DOHH2 (cell line): ENCODE measurements around the gene FIGN.

ENCODE experiments used
- H3F3A ChIP-seq: fragments of 200-600 bp; sonication (generic), shearing (Covaris generic); 2 replicates; pipeline ENCODE4 v1.6.0; 2016; ENCODE audit warnings: antibody characterized with exemption, mild to moderate bottlenecking; ENCODE audit not compliant: control insufficient read depth, insufficient read depth
- H3K27ac ChIP-seq: fragments of 200-600 bp; sonication (generic); 2 replicates; pipeline ENCODE4 v1.5.1; 2014; ENCODE audit warnings: low read depth, mild to moderate bottlenecking, low read length, moderate library complexity
- H3K27me3 ChIP-seq: fragments of 200-600 bp; sonication (generic); 2 replicates; pipeline ENCODE4 v1.6.1; 2014; ENCODE audit warnings: mild to moderate bottlenecking, low read length, mixed read lengths; ENCODE audit not compliant: control insufficient read depth
- H3K36me3 ChIP-seq: fragments of 200-600 bp; sonication (generic); 2 replicates; pipeline ENCODE4 v1.6.1; 2014; ENCODE audit warnings: mild to moderate bottlenecking, low read length, moderate library complexity, mixed read lengths; ENCODE audit not compliant: control insufficient read depth
- H3K4me1 ChIP-seq: fragments of 200-600 bp; sonication (generic); 2 replicates; pipeline ENCODE4 v1.6.1; 2014; ENCODE audit warnings: mild to moderate bottlenecking, low read length, mixed read lengths; ENCODE audit not compliant: control insufficient read depth
- H3K4me2 ChIP-seq: fragments of 200-600 bp; sonication (generic); 2 replicates; pipeline ENCODE4 v1.6.0; 2014; ENCODE audit warnings: mild to moderate bottlenecking, low read length, moderate library complexity
- H3K4me3 ChIP-seq: fragments of 200-600 bp; sonication (generic); 2 replicates; pipeline ENCODE4 v1.5.1; 2014; ENCODE audit warnings: mild to moderate bottlenecking, low read length, mixed read lengths
- H3K79me2 ChIP-seq: fragments of 200-600 bp; sonication (generic); 2 replicates; pipeline ENCODE4 v1.6.1; 2014; ENCODE audit warnings: mild to moderate bottlenecking, low read length, mixed read lengths; ENCODE audit not compliant: control insufficient read depth
- H3K9me2 ChIP-seq: fragments of 200-600 bp; sonication (generic); replicated peaks from 2 replicates; pipeline ENCODE4 v1.6.1; 2014; ENCODE audit warnings: mild to moderate bottlenecking, low read length, mixed read lengths; ENCODE audit not compliant: control insufficient read depth
- H3K9me3 ChIP-seq: fragments of 200-600 bp; sonication (generic); 2 replicates; pipeline ENCODE4 v1.6.1; 2014; ENCODE audit warnings: antibody characterized with exemption, low read length, mixed read lengths; ENCODE audit not compliant: control insufficient read depth, insufficient read depth
- H4K20me1 ChIP-seq: fragments of 200-600 bp; sonication (generic); 2 replicates; pipeline ENCODE4 v1.6.0; 2014; ENCODE audit warnings: low read depth, mild to moderate bottlenecking, antibody characterized with exemption, low read length, moderate library complexity; ENCODE audit not compliant: control insufficient read depth, insufficient read depth
- EZH2phosphoT487 ChIP-seq: fragments of 200-600 bp; sonication (generic); IDR thresholded peaks from 2 replicates; pipeline ENCODE4 v1.6.1; 2017; ENCODE audit warnings: borderline replicate concordance, mild to moderate bottlenecking, antibody characterized with exemption, low read length, moderate library complexity, mixed read lengths
- TF ChIP-seq, protein P1 (sequence below): fragments of 200-600 bp; sonication (generic); IDR thresholded peaks from one replicate; pipeline ENCODE4 v1.5.1; 2014; ENCODE audit warnings: antibody characterized with exemption, mild to moderate bottlenecking, low read depth, low read length; ENCODE audit not compliant: poor library complexity, severe bottlenecking

FIGN gene

GRCh38 chr2:163571423-163572102 lies 164.2 kb downstream of the FIGN start:
- Histone ChIP-seq H3K4me1 (no peaks in the 10 kb centered on the region), H3K27me3 (no peaks in the 10 kb centered on the region), H3K36me3 (no peaks in the 10 kb centered on the region), H3K9me2 (no peaks in the 10 kb centered on the region), H3K79me2 (no peaks in the 10 kb centered on the region), H3K9me3 (no peaks in the 10 kb centered on the region), H3K4me3 (no peak overlapping the region), H3K27ac (no peak overlapping the region), H4K20me1 (no peaks in the 10 kb centered on the region), H3F3A (no peaks in the 10 kb centered on the region), H3K4me2 (no peak overlapping the region)
- no peak for TF ChIP-seq EZH2phosphoT487

GRCh38 chr2:163570391-163570790 lies 165.4 kb downstream of the FIGN start:
- TF ChIP-seq, protein P1, sequence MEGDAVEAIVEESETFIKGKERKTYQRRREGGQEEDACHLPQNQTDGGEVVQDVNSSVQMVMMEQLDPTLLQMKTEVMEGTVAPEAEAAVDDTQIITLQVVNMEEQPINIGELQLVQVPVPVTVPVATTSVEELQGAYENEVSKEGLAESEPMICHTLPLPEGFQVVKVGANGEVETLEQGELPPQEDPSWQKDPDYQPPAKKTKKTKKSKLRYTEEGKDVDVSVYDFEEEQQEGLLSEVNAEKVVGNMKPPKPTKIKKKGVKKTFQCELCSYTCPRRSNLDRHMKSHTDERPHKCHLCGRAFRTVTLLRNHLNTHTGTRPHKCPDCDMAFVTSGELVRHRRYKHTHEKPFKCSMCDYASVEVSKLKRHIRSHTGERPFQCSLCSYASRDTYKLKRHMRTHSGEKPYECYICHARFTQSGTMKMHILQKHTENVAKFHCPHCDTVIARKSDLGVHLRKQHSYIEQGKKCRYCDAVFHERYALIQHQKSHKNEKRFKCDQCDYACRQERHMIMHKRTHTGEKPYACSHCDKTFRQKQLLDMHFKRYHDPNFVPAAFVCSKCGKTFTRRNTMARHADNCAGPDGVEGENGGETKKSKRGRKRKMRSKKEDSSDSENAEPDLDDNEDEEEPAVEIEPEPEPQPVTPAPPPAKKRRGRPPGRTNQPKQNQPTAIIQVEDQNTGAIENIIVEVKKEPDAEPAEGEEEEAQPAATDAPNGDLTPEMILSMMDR, result no peak
- TF ChIP-seq EZH2phosphoT487, result no peak
- no peaks in the 10 kb centered on the region for H3K4me1 ChIP-seq
- no peaks in the 10 kb centered on the region for H4K20me1 ChIP-seq
- no peaks in the 10 kb centered on the region for H3K27me3 ChIP-seq
- H3K9me2 ChIP-seq, result no peaks in the 10 kb centered on the region
- H3K27ac ChIP-seq, result no peak overlapping the region
- no peaks in the 10 kb centered on the region for H3K79me2 ChIP-seq
- H3K4me3 ChIP-seq, result no peak overlapping the region
- no peaks in the 10 kb centered on the region for H3F3A ChIP-seq
- H3K36me3 ChIP-seq, result no peaks in the 10 kb centered on the region
- H3K4me2 ChIP-seq, result no peak overlapping the region
- H3K9me3 ChIP-seq, result no peaks in the 10 kb centered on the region

DNA sequence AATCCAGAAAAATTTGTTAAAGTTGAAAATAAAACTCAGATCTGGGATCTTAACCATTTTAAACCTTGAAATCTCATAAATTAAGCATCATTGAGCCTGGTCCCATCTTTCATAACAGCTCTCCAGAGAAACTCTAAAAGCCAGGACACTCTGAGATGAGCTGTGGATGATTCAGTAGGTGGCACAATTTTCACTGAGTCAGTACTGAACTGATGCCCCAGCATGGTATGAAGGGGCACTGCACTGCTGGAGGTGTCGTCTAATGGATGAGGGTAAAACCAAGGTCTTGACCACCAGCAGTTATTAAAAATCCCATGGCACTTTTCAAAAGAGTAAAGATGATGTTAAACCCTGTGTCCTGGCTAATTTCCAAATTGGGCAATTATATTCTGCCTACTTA lies 170.6 kb downstream of the FIGN start:
- Histone ChIP-seq H3K4me1 (no peaks in the 10 kb centered on the region), H3K79me2 (no peaks in the 10 kb centered on the region), H3K9me3 (no peaks in the 10 kb centered on the region), H3K27me3 (no peaks in the 10 kb centered on the region), H3K27ac (no peak overlapping the region), H3K4me3 (no peak overlapping the region), H3K36me3 (no peaks in the 10 kb centered on the region), H3F3A (no peaks in the 10 kb centered on the region), H4K20me1 (no peaks in the 10 kb centered on the region), H3K9me2 (no peaks in the 10 kb centered on the region), H3K4me2 (no peak overlapping the region)
- TF ChIP-seq EZH2phosphoT487, result no peak
- TF ChIP-seq, protein P1, result no peak

- Histone ChIP-seq H3K9me2 (no peaks in the 10 kb centered on the region), H3K27me3 (no peaks in the 10 kb centered on the region), H3K9me3 (no peaks in the 10 kb centered on the region), H3F3A (no peaks in the 10 kb centered on the region), H3K27ac (no peak overlapping the region), H3K4me2 (no peak overlapping the region), H3K4me1 (no peaks in the 10 kb centered on the region), H3K4me3 (no peak overlapping the region), H3K79me2 (no peaks in the 10 kb centered on the region), H3K36me3 (no peaks in the 10 kb centered on the region), H4K20me1 (no peaks in the 10 kb centered on the region)
- TF ChIP-seq EZH2phosphoT487, result no peak
- TF ChIP-seq, protein P1, result no peak
Measured at GRCh38 chr2:163564236-163564635, 171.6 kb downstream of the FIGN start.
